Neural crest cell (in vitro differentiated cells): Measurements from ENCODE around the gene BTNL3. TPM values are rescaled to one million over a fixed set of nuclear protein-coding genes. Genes with fewer than 3 reads are reported as not detected.

Experiments
- DNase-seq: peaks from one replicate; pipeline ENCODE4 v3.0.0; 2021; ENCODE audit warnings: low read depth, mixed read lengths, low spot score
- H3K27ac Mint-ChIP-seq: one replicate; pipeline ENCODE4 v1.8.0; 2021; ENCODE audit warnings: mild to moderate bottlenecking, mixed read lengths; ENCODE audit not compliant: unreplicated experiment
- H3K27me3 Mint-ChIP-seq: 2 replicates; pipeline ENCODE4 v1.8.0; 2021; ENCODE audit warnings: low read depth, mild to moderate bottlenecking, mixed read lengths
- H3K36me3 Mint-ChIP-seq: 2 replicates; pipeline ENCODE4 v1.8.0; 2021; ENCODE audit warnings: low read depth, mild to moderate bottlenecking, mixed read lengths
- H3K4me1 Mint-ChIP-seq: 2 replicates; pipeline ENCODE4 v1.8.0; 2021; ENCODE audit warnings: mixed read lengths
- H3K4me3 Mint-ChIP-seq: one replicate; pipeline ENCODE4 v1.8.0; 2021; ENCODE audit warnings: mild to moderate bottlenecking, mixed read lengths
- H3K9me3 Mint-ChIP-seq: 2 replicates; pipeline ENCODE4 v1.8.0; 2021; ENCODE audit warnings: mixed read lengths
- total RNA-seq: library from RNA; stranded (reverse); gene quantifications from 2 replicates; pipeline ENCODE4 v1.2.1, GENCODE V29; 2021
- TF ChIP-seq, protein P1 (sequence below): fragments of 200-600 bp; sonication (generic); conservative IDR thresholded peaks from 2 replicates; pipeline ENCODE4 v1.5.0; 2021; ENCODE audit warnings: antibody characterized with exemption, mild to moderate bottlenecking

BTNL3 gene
- total RNA-seq, 1 donor from 2014 or later = not detected

DNA sequence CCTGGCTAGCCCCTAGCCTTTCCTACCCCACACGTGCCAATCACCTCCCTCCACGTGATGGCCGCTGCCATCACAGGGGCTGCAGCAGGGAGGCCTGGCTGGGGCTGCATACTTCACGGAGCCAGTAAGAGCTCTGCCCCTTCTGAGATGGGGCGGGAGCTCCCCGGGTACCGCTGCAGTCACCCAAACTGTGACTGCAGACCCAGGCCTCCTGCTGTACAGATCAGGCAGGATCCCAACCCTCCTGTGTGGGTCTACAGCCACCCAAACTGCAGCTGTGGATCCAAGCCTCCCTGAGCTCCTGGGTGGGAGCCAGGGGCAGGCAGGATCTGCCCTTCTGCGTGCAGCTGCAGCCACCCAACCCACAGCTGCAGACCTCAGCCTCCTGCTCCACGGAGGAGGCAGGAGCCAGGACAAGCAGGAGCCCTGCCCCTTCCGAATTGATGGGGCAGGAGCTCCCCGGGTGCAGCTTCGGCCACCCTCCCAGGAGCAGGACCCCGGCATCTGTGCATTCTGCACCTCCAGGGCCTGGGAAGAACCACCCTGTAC, 48.2 kb downstream of the BTNL3 start:
- H3K36me3 Mint-ChIP-seq = no peaks in the 10 kb centered on the region
- H3K27me3 Mint-ChIP-seq = peaks cover 66% of the 10 kb centered on the region
- H3K27ac Mint-ChIP-seq = no peak overlapping the region
- no peaks in the 10 kb centered on the region for H3K4me1 Mint-ChIP-seq
- H3K9me3 Mint-ChIP-seq = peaks cover 2% of the 10 kb centered on the region
- no peak overlapping the region for H3K4me3 Mint-ChIP-seq
- TF ChIP-seq, protein P1, sequence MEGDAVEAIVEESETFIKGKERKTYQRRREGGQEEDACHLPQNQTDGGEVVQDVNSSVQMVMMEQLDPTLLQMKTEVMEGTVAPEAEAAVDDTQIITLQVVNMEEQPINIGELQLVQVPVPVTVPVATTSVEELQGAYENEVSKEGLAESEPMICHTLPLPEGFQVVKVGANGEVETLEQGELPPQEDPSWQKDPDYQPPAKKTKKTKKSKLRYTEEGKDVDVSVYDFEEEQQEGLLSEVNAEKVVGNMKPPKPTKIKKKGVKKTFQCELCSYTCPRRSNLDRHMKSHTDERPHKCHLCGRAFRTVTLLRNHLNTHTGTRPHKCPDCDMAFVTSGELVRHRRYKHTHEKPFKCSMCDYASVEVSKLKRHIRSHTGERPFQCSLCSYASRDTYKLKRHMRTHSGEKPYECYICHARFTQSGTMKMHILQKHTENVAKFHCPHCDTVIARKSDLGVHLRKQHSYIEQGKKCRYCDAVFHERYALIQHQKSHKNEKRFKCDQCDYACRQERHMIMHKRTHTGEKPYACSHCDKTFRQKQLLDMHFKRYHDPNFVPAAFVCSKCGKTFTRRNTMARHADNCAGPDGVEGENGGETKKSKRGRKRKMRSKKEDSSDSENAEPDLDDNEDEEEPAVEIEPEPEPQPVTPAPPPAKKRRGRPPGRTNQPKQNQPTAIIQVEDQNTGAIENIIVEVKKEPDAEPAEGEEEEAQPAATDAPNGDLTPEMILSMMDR = no peak
- no peak for DNase-seq

DNA sequence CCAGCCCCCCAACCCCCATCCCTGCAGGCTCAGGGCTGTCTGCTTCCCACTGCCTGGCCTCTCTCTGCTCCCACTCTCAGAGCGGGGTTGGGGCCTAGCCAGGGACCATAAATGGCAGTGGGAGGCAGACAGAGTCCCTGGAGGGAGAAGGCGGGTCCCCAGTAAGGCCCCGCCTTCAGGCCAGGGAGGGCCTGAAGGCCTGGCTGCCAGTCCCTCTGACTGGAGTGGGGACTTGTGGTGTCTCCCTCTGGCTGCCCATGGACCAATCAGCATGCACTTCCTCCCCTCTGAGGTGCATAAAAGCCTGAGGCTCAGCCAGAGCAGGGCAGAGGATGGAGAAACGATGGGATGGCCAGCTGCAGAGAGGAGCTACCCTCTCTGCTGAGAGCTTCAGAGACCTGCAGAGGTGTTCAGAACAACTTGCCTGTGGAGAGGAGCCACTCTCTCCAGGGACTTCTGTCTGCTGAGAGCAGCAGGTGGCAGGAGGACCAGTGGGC, 48.8 kb downstream of the BTNL3 start:
- H3K27me3 Mint-ChIP-seq = peaks cover 69% of the 10 kb centered on the region
- no peak overlapping the region for H3K27ac Mint-ChIP-seq
- H3K4me1 Mint-ChIP-seq = no peaks in the 10 kb centered on the region
- no peak overlapping the region for H3K4me3 Mint-ChIP-seq
- H3K9me3 Mint-ChIP-seq = no peaks in the 10 kb centered on the region
- H3K36me3 Mint-ChIP-seq = no peaks in the 10 kb centered on the region
- DNase-seq = no peak
- TF ChIP-seq, protein P1 = no peak

DNA sequence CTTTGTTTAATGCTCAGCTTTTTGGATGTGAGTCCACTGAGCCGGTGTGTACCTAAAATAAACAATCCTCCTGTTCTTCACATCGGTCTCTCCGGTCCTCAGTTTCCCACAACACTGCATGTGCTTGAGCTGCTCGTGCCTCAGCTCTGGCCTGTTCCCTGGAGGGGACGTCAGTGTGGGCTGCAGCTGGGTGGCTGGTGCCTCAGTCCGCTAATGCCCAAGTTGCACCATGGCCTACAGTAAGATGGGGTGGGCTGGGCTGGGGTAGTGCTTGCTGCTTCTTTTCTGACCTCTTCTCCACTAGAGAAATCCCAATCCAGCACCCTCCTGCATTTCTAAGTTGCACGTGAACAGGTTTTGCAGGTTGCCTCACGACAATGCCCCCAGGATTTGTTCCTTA, 50.8 kb downstream of the BTNL3 start:
- Mint-ChIP-seq H3K36me3 (no peaks in the 10 kb centered on the region), H3K4me1 (no peaks in the 10 kb centered on the region), H3K4me3 (no peak overlapping the region), H3K27me3 (peaks cover 61% of the 10 kb centered on the region), H3K9me3 (no peaks in the 10 kb centered on the region), H3K27ac (no peak overlapping the region)
- no peak for DNase-seq
- TF ChIP-seq, protein P1 = no peak

DNA sequence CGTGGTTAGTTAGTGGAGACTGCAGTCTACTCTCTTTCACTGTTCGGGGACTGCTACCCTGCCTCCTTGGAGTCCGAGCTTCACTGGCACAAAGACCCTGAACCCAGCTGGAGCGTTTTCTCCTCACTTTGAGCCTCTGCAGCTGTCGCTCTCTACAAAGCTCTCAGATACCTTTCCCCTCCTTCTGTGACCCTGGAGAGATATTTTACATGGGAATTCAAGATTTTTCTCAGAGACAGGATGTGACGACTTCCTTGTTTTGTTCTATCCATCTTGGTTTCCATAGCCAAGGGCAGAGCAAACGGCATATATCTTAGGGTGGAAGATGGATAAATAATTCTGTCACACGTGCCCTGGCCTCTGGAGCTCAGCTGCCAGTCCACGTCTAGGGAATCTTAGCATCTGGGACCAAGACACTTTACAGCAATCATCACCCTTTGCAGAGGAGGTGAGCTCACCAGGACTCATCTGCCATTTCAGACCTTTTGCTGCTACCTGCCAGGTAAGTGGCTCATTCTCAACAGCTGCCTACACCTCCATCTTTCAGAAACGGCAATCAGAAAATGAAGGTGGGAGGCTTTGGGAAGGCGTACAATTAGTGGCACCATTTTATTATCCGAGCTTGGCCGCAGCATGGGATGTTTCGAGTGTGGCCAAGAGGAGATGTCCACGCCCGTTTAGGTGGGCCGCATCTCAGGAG, 51.4 kb downstream of the BTNL3 start, which contains the start of gene BTNL9:
TSS of gene BTNL9 (plus strand) at position 336 of the 700 bp plus-strand sequence. CDS start 5,224 bp downstream, outside the sequence.
- no peaks in the 10 kb centered on the region for H3K36me3 Mint-ChIP-seq
- TF ChIP-seq, protein P1 = no peak
- H3K9me3 Mint-ChIP-seq = no peaks in the 10 kb centered on the region
- no peak within 1 kb of the TSS for H3K4me3 Mint-ChIP-seq
- no peak within 1 kb of the TSS for H3K27ac Mint-ChIP-seq
- peaks cover 56% of the 10 kb centered on the region for H3K27me3 Mint-ChIP-seq
- DNase-seq = no peak
- no peaks in the 10 kb centered on the region for H3K4me1 Mint-ChIP-seq

DNA sequence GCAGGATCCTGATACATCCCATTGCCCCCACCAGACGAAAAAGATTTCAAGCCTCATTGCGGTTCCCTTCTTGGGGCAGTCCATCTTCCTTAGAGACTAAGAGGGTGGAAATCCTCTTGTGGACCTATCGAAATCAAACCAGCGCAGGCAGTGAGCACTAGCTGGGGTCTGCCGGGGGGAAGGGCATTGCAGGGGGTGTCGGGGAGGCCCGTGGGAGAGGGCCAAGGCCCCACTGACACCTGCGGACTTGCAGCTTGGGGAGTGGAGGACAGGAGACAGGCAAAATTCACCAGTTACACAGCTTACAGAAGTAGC, 51.9 kb downstream of the BTNL3 start:
- Mint-ChIP-seq H3K9me3 (no peaks in the 10 kb centered on the region), H3K4me3 (no peak overlapping the region), H3K27ac (no peak overlapping the region), H3K27me3 (peaks cover 52% of the 10 kb centered on the region), H3K36me3 (no peaks in the 10 kb centered on the region), H3K4me1 (no peaks in the 10 kb centered on the region)
- DNase-seq = no peak
- TF ChIP-seq, protein P1 = no peak
